CD4-positive, alpha-beta T cell (primary cell): Measurements from ENCODE around the gene TRPV6. TPM values are rescaled to one million over a fixed set of nuclear protein-coding genes. Genes with fewer than 3 reads are reported as not detected.

Source experiments
- ATAC-seq: fragments of 200-7000 bp; cut with Tn5 transposase; one replicate; pipeline ENCODE4 v1.10.0; 2022; ENCODE audit warnings: mild to moderate bottlenecking; ENCODE audit not compliant: poor library complexity
- CTCF ChIA-PET: fragments of 350-600 bp; sonication (Branson Sonifier 250); formaldehyde crosslinking; loops from one replicate; lab custom pipeline; 2021; ENCODE audit warnings: antibody characterized with exemption, inconsistent platforms; lab: Charles Lee
- POLR2A ChIA-PET: fragments of 350-600 bp; sonication (Branson Sonifier 250); formaldehyde crosslinking; loops from one replicate; lab custom pipeline; 2021; ENCODE audit warnings: antibody characterized with exemption, inconsistent platforms; lab: Charles Lee
- DNase-seq, 14 experiments: peaks; one replicate each; pipeline ENCODE4 v3.0.0-alpha.2; 2013 to 2020; ENCODE audit warnings: mixed read lengths in 2 of 14
- H3K27ac ChIP-seq, 2 donors: one replicate each; pipeline versions ENCODE4 v1.5.1 to v1.7.0; 2013; ENCODE audit warnings: low read length in 2 of 2, low read depth in 1 of 2, mild to moderate bottlenecking in 1 of 2
- H3K27me3 ChIP-seq, 2 experiments: 1 replicate in 1 of 2; 2 replicates in 1 of 2; pipeline versions ENCODE4 v1.6.1 to v1.7.0; 2013; ENCODE audit warnings: low read length in 2 of 2, control low read depth in 1 of 2, mild to moderate bottlenecking in 1 of 2, moderate library complexity in 1 of 2; ENCODE audit not compliant: insufficient read depth in 2 of 2, control insufficient read depth in 1 of 2
- H3K36me3 ChIP-seq: one replicate; pipeline ENCODE4 v1.6.1; 2013; ENCODE audit warnings: low read length, control low read depth; ENCODE audit not compliant: insufficient read depth
- H3K4me1 ChIP-seq: one replicate; pipeline ENCODE4 v1.6.1; 2013; ENCODE audit warnings: low read length, control low read depth; ENCODE audit not compliant: insufficient read depth
- H3K4me3 ChIP-seq: one replicate; pipeline ENCODE4 v1.5.1; 2013; ENCODE audit warnings: mild to moderate bottlenecking, low read length, moderate library complexity
- H3K9me3 ChIP-seq, 2 experiments: 1 replicate in 1 of 2; 2 replicates in 1 of 2; pipeline versions ENCODE4 v1.6.1 to v1.7.0; 2013; ENCODE audit warnings: low read length in 2 of 2, mild to moderate bottlenecking in 2 of 2, control low read depth in 1 of 2, moderate library complexity in 1 of 2; ENCODE audit not compliant: control insufficient read depth in 1 of 2, insufficient read depth in 1 of 2
- H3K27ac Mint-ChIP-seq: one replicate; pipeline ENCODE4 v1.8.0; 2020; ENCODE audit warnings: mixed read lengths
- H3K27me3 Mint-ChIP-seq: one replicate; pipeline ENCODE4 v1.8.0; 2021; ENCODE audit warnings: mixed read lengths
- H3K36me3 Mint-ChIP-seq: one replicate; pipeline ENCODE4 v1.8.0; 2021; ENCODE audit warnings: low read depth, mixed read lengths
- H3K4me1 Mint-ChIP-seq: one replicate; pipeline ENCODE4 v1.8.0; 2021; ENCODE audit warnings: low read depth, mixed read lengths
- H3K4me3 Mint-ChIP-seq: one replicate; pipeline ENCODE4 v1.8.0; 2020; ENCODE audit warnings: mild to moderate bottlenecking, mixed read lengths
- H3K9me3 Mint-ChIP-seq: one replicate; pipeline ENCODE4 v1.8.0; 2020; ENCODE audit warnings: mixed read lengths
- intact Hi-C, 2 experiments: fragments of 100-400 bp; cut with DNase I in 1 of 2; cut with micrococcal nuclease in 1 of 2; formaldehyde crosslinking; loops; one replicate each; pipeline versions ENCODE4 v1.15.1 to v1.9.0; 2023 to 2025; cut with DNase I, micrococcal nuclease
- total RNA-seq, 174 experiments: library from RNA in 2 of 174; stranded (reverse) in 2 of 174; gene quantifications; one replicate each; pipeline ENCODE4 v1.2.3 and lab custom pipeline; 2021 to 2026
- TF ChIP-seq, protein P1 (sequence below): fragments of 200-600 bp; IDR thresholded peaks from one replicate; pipeline ENCODE4 v1.8.0; 2022; ENCODE audit warnings: antibody characterized with exemption, mild to moderate bottlenecking

The TRPV6 gene
- total RNA-seq, 2 experiments from 2014 or later, result not detected

DNA sequence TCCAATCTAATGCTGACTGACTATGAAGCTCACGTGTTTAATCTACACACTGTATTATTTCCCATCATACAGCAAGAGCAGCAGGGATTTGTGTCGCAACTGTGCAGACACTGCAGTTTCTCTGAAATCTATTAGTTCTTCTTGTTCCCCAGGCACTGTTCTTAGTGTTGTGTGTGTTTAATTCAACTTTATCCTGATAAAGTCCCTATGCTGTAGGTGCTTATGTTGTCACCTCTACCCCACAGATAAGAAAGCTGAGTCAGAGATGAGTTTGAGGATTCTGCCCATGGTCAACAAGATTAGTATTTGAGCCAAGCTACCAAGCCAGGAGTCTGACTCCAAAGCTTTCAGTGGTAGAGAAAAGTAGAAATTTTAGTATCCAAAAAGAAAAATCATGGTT, 53.1 kb downstream of the TRPV6 start:
- Mint-ChIP-seq H3K4me1 (peaks cover 18% of the 10 kb centered on the region), H3K27ac (no peak overlapping the region), H3K27me3 (no peaks in the 10 kb centered on the region), H3K36me3 (no peaks in the 10 kb centered on the region), H3K9me3 (no peaks in the 10 kb centered on the region), H3K4me3 (no peak overlapping the region)
- intact Hi-C loops, result loop anchor here in 1 of 2 experiments (2.0 kb wide), 1 partner anchor 20 kb away; no protein-coding TSS in a partner anchor
- no peak overlapping the region for H3K4me3 ChIP-seq
- H3K9me3 ChIP-seq, result no peaks in the 10 kb centered on the region
- ATAC-seq (no peak), DNase-seq (no peak)
- no peaks in the 10 kb centered on the region for H3K27me3 ChIP-seq
- CTCF ChIA-PET, result interaction anchor here (1.6 kb wide), 1 partner anchor 19 kb away, joined by 3 read pairs; no protein-coding TSS in a partner anchor
- POLR2A ChIA-PET, result interaction anchor here (0.9 to 1.2 kb wide), 4 partner anchors 11 to 48 kb away, joined by 3 to 5 read pairs (median 4); no protein-coding TSS in a partner anchor
- no peaks in the 10 kb centered on the region for H3K36me3 ChIP-seq
- H3K4me1 ChIP-seq, result no peaks in the 10 kb centered on the region
- no peak overlapping the region for H3K27ac ChIP-seq
- TF ChIP-seq, protein P1, sequence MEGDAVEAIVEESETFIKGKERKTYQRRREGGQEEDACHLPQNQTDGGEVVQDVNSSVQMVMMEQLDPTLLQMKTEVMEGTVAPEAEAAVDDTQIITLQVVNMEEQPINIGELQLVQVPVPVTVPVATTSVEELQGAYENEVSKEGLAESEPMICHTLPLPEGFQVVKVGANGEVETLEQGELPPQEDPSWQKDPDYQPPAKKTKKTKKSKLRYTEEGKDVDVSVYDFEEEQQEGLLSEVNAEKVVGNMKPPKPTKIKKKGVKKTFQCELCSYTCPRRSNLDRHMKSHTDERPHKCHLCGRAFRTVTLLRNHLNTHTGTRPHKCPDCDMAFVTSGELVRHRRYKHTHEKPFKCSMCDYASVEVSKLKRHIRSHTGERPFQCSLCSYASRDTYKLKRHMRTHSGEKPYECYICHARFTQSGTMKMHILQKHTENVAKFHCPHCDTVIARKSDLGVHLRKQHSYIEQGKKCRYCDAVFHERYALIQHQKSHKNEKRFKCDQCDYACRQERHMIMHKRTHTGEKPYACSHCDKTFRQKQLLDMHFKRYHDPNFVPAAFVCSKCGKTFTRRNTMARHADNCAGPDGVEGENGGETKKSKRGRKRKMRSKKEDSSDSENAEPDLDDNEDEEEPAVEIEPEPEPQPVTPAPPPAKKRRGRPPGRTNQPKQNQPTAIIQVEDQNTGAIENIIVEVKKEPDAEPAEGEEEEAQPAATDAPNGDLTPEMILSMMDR, result no peak

- Mint-ChIP-seq H3K9me3 (peaks cover 3% of the 10 kb centered on the region), H3K4me3 (no peak overlapping the region), H3K4me1 (no peaks in the 10 kb centered on the region), H3K27ac (no peak overlapping the region), H3K36me3 (no peaks in the 10 kb centered on the region), H3K27me3 (no peaks in the 10 kb centered on the region)
- no peak for ATAC-seq
- no peak for DNase-seq
- no peaks in the 10 kb centered on the region for H3K36me3 ChIP-seq
- TF ChIP-seq, protein P1, result no peak
- intact Hi-C loops, result no loop called here
- CTCF ChIA-PET, result interaction anchor here (0.6 kb wide), 1 partner anchor 10 kb away, joined by 3 read pairs; no protein-coding TSS in a partner anchor
- no peak overlapping the region for H3K27ac ChIP-seq
- H3K4me1 ChIP-seq, result no peaks in the 10 kb centered on the region
- no peaks in the 10 kb centered on the region for H3K9me3 ChIP-seq
- H3K4me3 ChIP-seq, result no peak overlapping the region
- POLR2A ChIA-PET, result interaction anchor here (1.4 kb wide), 1 partner anchor 14 kb away, joined by 4 read pairs; no protein-coding TSS in a partner anchor
- peaks cover 0 to 5% of the 10 kb centered on the region in 2 experiments for H3K27me3 ChIP-seq
These were observed 57.5 kb downstream of the TRPV6 start for GRCh38 chr7:142827951-142828500.

DNA sequence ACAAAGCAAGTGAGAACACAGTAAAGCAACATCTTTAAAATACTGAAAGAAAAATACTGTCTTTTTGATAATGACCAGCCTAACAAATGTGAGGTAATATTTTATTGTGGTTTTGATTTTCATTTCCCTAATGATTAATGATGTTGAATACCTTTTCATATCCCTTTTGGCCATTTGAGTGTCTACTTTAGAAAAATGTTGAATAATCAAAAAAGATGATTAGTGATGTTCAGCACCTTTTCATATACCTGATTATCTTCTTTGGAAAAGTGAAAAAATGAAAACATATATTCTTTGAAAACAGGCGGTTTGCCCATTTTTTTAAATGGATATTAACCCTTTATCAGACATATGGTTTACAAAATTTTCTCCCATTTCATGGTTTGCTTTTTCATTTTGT, 62.8 kb downstream of the TRPV6 start:
- no peak overlapping the region for H3K27ac ChIP-seq
- H3K4me3 ChIP-seq, result no peak overlapping the region
- no peaks in the 10 kb centered on the region for H3K36me3 ChIP-seq
- H3K4me1 ChIP-seq, result no peaks in the 10 kb centered on the region
- Mint-ChIP-seq H3K27me3 (no peaks in the 10 kb centered on the region), H3K27ac (no peak overlapping the region), H3K4me1 (peaks cover 5% of the 10 kb centered on the region), H3K4me3 (no peak overlapping the region), H3K9me3 (peaks cover 5% of the 10 kb centered on the region), H3K36me3 (peaks cover 4% of the 10 kb centered on the region)
- intact Hi-C loops, result no loop called here
- ATAC-seq (no peak), DNase-seq (no peak)
- POLR2A ChIA-PET, result interaction anchor here (1.4 kb wide), 1 partner anchor 10 kb away, joined by 3 read pairs; no protein-coding TSS in a partner anchor
- TF ChIP-seq, protein P1, result no peak
- H3K9me3 ChIP-seq, result no peaks in the 10 kb centered on the region
- CTCF ChIA-PET, result no interaction called here
- H3K27me3 ChIP-seq, result peaks cover 0 to 5% of the 10 kb centered on the region in 2 experiments

Other genes with a start within 250 kb of the TRPV6 start
- not detected for gene PRSS1, start 136.3 kb downstream of the TRPV6 start, total RNA-seq
- not detected for gene PRSS2, start 114.8 kb downstream of the TRPV6 start, total RNA-seq
- 10 to 100 TPM; 50.7 to 55.8 TPM for gene EPHB6, start 30.7 kb downstream of the TRPV6 start, total RNA-seq
- gene TRPV5, start 48.0 kb upstream of the TRPV6 start, total RNA-seq, result not detected
- gene LLCFC1, start 53.7 kb upstream of the TRPV6 start, total RNA-seq, result not detected
- under 1 TPM in 1 of 2 experiments, not detected in 1; 0.19 TPM for gene KEL, start 76.6 kb upstream of the TRPV6 start, total RNA-seq
- gene OR9A2, start 141.4 kb upstream of the TRPV6 start, total RNA-seq, result not detected
- not detected for gene OR6V1, start 166.6 kb upstream of the TRPV6 start, total RNA-seq
- not detected for gene PIP, start 246.3 kb upstream of the TRPV6 start, total RNA-seq